Lower leg skin (tissue), 4 donors: ENCODE results near the gene CCDC127. TPM values are rescaled to one million over a fixed set of nuclear protein-coding genes. Genes with fewer than 3 reads are reported as not detected.
"Not testable (repeated sequence)": the region's sequence is repeated elsewhere in the genome, so short reads cannot be mapped to it uniquely, and the experiment has no call there.

ENCODE experiments used
- DNase-seq, 2 donors: peaks; one replicate each; pipeline ENCODE4 v3.0.0-alpha.2; 2019; ENCODE audit warnings: low spot score in 2 of 2
- H3K4me3 ChIP-seq: fragments of 200-600 bp; sonication (generic); 2 replicates; pipeline ENCODE4 v1.5.1; 2017; ENCODE audit warnings: mild to moderate bottlenecking, low read depth; ENCODE audit not compliant: poor library complexity, severe bottlenecking
- POLR2A ChIP-seq, 2 donors: fragments of 450-650 bp; IDR thresholded peaks; one replicate each; pipeline ENCODE4 v1.6.1; 2016 to 2017; ENCODE audit warnings: antibody characterized with exemption in 2 of 2, mild to moderate bottlenecking in 1 of 2, moderate library complexity in 1 of 2
- WGBS, 2 donors: methylation state at CpG; one replicate each; pipeline ENCODE4 v1.1.5; 2018; 5-methylcytosine and 5-hydroxymethylcytosine counted together
- intact Hi-C: fragments of 100-400 bp; cut with DNase I; formaldehyde crosslinking; loops from one replicate; pipeline ENCODE4 v1.15.0; 2023; ENCODE audit warnings: low total_unique reads
- total RNA-seq, 4 donors: library from RNA; depleted of rRNA; stranded (reverse); fragments of >200 nt; gene quantifications; one replicate each; pipeline ENCODE4 v1.1.0, GENCODE V29; 2016
- TF ChIP-seq, protein P1 (sequence below), 3 donors: fragments of 450-650 bp; IDR thresholded peaks; one replicate each; pipeline ENCODE4 v1.5.1; 2016; ENCODE audit warnings: antibody characterized with exemption in 3 of 3, mild to moderate bottlenecking in 3 of 3, moderate library complexity in 2 of 3

CCDC127 gene
- total RNA-seq, 4 donors from 2014 or later = 3.0 to 6.2 (median 4.6) TPM

DNA sequence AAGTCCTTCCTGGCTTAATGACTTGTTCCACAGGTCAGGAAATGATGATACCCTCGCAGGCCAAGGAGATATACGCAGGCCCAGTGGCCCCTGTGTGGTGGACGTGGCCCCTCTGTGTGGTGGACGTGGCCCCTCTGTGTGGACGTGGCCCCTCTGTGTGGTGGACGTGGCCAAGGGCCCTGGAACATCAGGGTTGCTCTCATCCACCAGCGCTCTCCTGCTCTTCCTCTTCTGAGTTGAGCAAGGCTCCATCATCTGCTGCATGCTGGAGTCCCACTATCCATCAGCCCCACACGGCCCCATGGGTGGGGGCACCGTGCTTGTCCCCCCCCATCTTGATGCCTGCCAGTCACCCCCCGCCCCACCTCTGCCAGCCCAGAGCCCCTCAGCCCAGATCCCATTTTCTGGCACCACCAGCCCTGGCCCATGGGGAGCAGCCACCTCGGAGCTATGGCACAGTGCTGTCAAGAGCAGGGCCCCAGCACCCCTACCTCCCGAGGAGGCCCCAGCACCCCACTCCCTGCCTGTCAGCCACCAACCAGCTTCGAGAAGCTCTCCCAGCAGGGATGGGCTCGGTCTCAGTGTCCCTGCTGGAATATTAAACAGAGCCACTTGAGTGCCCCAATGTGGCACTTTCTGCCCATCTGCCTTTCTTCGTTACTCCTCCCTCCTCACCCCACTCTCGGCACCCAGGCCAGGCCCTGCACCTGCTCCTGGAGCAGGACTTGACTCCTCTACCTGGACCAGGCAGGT is 18.6 kb downstream of the CCDC127 start:
- no peak for DNase-seq

DNA sequence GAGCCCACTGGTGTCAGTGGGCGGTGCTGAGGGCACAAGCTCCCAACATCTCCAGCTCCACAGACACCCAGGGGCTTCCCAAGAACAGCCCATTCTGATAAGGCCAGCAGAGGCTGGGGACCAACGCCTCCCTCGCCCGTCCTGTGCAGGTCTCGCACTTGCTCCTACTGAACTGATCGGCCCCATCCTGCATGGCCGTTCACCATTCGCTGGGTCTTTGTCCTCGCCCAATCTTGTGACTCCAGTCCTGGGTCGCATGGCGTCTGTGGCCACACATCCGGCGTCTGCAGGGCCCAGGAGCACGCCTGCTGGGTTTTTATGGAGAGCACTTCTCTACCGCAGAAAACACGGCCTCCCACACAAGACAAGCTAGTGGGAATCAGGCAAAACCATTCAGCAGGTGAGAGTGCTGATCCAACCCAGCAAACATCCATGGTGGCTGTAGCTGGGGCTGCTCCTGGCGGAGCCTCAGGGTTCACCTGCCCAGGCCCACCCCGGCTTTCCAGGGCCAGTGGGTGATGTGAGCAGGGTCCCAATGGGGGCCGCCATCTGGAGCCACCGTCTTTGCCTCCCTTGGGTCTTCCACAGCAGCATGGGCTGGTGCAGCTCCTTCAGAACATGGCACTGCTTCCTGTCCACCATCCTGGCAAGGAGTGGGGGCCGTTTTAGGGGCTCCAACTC is 19.3 kb downstream of the CCDC127 start:
- TF ChIP-seq, protein P1, sequence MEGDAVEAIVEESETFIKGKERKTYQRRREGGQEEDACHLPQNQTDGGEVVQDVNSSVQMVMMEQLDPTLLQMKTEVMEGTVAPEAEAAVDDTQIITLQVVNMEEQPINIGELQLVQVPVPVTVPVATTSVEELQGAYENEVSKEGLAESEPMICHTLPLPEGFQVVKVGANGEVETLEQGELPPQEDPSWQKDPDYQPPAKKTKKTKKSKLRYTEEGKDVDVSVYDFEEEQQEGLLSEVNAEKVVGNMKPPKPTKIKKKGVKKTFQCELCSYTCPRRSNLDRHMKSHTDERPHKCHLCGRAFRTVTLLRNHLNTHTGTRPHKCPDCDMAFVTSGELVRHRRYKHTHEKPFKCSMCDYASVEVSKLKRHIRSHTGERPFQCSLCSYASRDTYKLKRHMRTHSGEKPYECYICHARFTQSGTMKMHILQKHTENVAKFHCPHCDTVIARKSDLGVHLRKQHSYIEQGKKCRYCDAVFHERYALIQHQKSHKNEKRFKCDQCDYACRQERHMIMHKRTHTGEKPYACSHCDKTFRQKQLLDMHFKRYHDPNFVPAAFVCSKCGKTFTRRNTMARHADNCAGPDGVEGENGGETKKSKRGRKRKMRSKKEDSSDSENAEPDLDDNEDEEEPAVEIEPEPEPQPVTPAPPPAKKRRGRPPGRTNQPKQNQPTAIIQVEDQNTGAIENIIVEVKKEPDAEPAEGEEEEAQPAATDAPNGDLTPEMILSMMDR (IDR thresholded peaks at IDR 0.05) = no peak
- TF ChIP-seq POLR2A (IDR thresholded peaks at IDR 0.05) = no peak
- H3K4me3 ChIP-seq = no peak overlapping the region
- DNase-seq = no peak
- intact Hi-C loops = no loop called here
- 94% methylated on average over 18 to 21 of the region's 21 CpGs for WGBS, 2 donors

More for the DNA sequence above, 18.6 kb downstream of the CCDC127 start:
- no peak for TF ChIP-seq POLR2A (IDR thresholded peaks at IDR 0.05)
- TF ChIP-seq, protein P1 (IDR thresholded peaks at IDR 0.05) = no peak
- 92% methylated on average over 16 of the region's 16 CpGs for WGBS, 2 donors
- H3K4me3 ChIP-seq = no peak overlapping the region
- intact Hi-C loops = no loop called here

DNA sequence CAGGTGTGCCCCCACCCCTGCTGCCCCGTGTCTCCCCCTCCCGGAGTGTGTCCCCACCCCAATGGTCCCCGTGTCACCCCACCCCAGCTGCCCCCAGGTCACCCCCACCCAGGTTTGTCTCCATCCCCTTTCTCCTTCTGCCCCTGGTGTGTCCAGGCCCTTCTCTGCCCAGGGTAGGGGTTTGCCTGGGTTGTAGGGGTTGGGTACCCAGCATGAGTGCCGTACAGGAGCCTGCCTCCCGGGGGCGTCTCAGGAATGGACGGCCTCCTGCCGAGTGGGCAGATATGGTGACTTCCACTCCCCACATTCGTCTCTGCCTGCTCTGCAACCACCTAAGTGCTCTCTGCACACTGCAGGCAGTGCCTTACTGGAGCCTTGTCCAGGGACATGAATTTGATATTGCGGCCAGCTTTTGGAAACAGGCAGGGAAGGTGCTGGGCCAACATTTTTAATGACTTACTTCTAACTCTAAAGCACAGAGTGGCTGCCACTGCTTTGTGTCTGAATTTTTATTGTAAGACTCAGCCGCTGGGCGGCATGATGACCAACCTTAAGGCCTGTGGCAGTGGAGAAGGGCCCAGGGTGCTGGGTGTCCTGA is 20.0 kb downstream of the CCDC127 start:
- no peak for DNase-seq
- 86 to 87% methylated on average over 9 to 12 of the region's 12 CpGs for WGBS, 2 donors
- H3K4me3 ChIP-seq = no peak overlapping the region
- no peak for TF ChIP-seq POLR2A (IDR thresholded peaks at IDR 0.05)
- intact Hi-C loops = no loop called here

DNA sequence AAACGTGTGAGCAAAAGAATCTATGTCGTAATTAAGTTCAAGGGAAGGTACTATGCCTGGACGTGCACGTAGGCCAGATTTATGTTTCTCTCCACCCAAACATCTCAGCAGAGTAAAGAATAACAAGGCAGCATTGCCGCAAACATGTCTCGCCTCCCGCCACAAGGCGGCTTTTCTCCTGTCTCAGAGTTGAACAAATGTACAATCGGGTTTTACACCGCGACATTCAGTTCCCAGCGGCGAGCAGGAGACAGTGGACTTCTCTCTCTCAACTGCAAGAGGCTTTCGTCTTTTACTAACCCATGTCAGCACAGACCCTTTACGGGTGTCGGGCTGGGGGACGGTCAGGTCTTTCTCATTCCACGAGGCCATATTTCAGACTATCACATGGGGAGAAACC is 20.9 kb downstream of the CCDC127 start:
- DNase-seq, intact Hi-C loops, H3K4me3 ChIP-seq: not testable (repeated sequence)
- 32 to 39% methylated on average over 18 of the region's 18 CpGs for WGBS, 2 donors

DNA sequence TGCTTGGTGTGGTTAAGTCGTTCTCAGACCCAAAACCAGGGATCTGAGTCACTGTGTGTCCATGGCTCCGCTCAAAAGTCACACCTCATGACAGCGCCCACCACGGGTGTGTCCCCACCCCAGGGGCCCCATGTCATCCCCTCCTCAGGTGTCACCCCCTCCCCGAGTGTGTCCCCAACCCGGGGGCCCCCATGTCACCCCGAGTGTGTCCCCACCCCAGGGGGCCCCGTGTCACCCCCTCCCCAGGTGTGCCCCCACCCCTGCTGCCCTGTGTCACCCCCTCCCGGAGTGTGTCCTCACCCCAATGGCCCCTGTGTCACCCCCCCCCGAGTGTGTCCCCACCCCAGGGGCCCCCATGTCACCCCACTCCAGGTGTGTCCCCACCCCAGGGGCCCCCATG is 21.6 kb downstream of the CCDC127 start:
- no peak overlapping the region for H3K4me3 ChIP-seq
- intact Hi-C loops = no loop called here
- no peak for DNase-seq
- TF ChIP-seq, protein P1 (IDR thresholded peaks at IDR 0.05) = no peak
- no peak for TF ChIP-seq POLR2A (IDR thresholded peaks at IDR 0.05)
- WGBS, 2 donors = 79 to 83% methylated on average over 5 of the region's 10 CpGs

DNA sequence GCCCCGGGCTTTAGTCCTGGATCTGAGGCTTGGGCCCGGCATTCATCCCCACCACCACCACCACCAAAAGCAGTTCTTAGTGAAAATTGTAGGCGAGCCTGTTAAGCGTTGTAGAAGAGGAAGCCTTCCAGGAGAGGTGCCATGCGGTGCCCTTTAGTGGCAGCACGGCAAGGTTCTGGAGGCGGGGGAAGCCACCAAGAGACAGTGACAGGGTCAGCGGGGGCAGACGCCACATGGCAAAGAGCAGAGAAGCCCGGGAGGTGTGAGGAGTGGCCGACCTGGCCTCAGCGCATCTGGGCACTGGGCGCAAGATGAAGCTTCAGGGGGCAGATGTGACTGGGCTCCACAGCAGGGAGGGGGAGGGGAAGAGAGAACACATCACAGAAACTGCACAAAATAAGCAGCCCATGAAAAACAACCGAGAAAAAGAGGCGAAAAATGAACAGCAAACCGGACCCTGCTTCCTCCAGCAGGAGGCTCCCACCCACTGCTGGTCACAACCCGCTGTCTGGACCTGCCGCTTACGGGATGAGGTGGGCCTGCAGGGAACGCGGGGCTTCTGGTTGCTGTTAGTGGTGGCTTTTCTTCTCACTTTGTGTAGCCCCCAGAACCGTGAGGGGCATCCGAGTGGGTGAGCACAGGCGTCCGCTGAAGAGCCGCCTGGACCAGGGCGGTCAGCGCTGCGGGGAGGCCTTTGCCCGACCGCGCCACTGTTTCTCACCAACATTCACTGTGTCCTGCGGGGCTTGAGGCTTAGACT is 22.4 kb downstream of the CCDC127 start:
- intact Hi-C loops = no loop called here
- WGBS, 2 donors = 79 to 86% methylated on average over 33 of the region's 33 CpGs
- H3K4me3 ChIP-seq = no peak overlapping the region
- TF ChIP-seq, protein P1 (IDR thresholded peaks at IDR 0.05) = no peak
- no peak for TF ChIP-seq POLR2A (IDR thresholded peaks at IDR 0.05)
- DNase-seq = no peak
